Subcutaneous adipose tissue (tissue), 4 donors: ENCODE results near the gene ABCB4. TPM values are rescaled to one million over a fixed set of nuclear protein-coding genes. Genes with fewer than 3 reads are reported as not detected.

Experiments used
- CTCF ChIP-seq: fragments of 450-650 bp; IDR thresholded peaks from one replicate; pipeline ENCODE4 v1.5.1; 2016; ENCODE audit warnings: low read depth, mild to moderate bottlenecking, control low read depth, antibody characterized with exemption, moderate library complexity
- total RNA-seq, 4 donors: library from RNA; depleted of rRNA; stranded (reverse); fragments of >200 nt; gene quantifications; one replicate each; pipeline ENCODE4 v1.1.0, GENCODE V29; 2016

ABCB4 gene
- total RNA-seq, 4 donors from 2014 or later: 0.88 to 3.1 (median 1.6) TPM

- TF ChIP-seq CTCF: no peak
These were observed 19.2 kb downstream of the ABCB4 start for GRCh38 chr7:87456247-87456646.

- TF ChIP-seq CTCF: no peak
These were observed 23.2 kb downstream of the ABCB4 start for GRCh38 chr7:87452279-87452678.

- TF ChIP-seq CTCF: no peak
These were observed 24.3 kb downstream of the ABCB4 start for GRCh38 chr7:87451187-87451586.

GRCh38 chr7:87450706-87451105 lies 24.8 kb downstream of the ABCB4 start:
- TF ChIP-seq CTCF: no peak

- TF ChIP-seq CTCF: no peak
These were observed 27.1 kb downstream of the ABCB4 start for GRCh38 chr7:87448388-87448787.

- no peak for TF ChIP-seq CTCF
These were observed 28.3 kb downstream of the ABCB4 start for GRCh38 chr7:87447116-87447635.

- no peak for TF ChIP-seq CTCF
These were observed 29.6 kb downstream of the ABCB4 start for GRCh38 chr7:87445897-87446296.
